H1 (cell line): ENCODE data around the gene HRH4. TPM values are rescaled to one million over a fixed set of nuclear protein-coding genes. Genes with fewer than 3 reads are reported as not detected.

ENCODE experiments used
- CTCF ChIA-PET: fragments of 300-600 bp; sonication (Branson Sonifier 250); formaldehyde crosslinking; loops from one replicate; lab custom pipeline; 2021; ENCODE audit not compliant: partially characterized antibody; lab: Charles Lee
- POLR2A ChIA-PET: fragments of 300-600 bp; sonication (Branson Sonifier 250); formaldehyde crosslinking; loops from one replicate; lab custom pipeline; 2021; ENCODE audit warnings: inconsistent platforms; ENCODE audit not compliant: partially characterized antibody; lab: Charles Lee
- DNase-seq, 2 experiments: peaks; one replicate each; pipeline versions ENCODE4 v3.0.0 to v3.0.0-alpha.2; 2010 to 2022; ENCODE audit warnings: low spot score in 2 of 2, low read depth in 1 of 2, mixed read lengths in 1 of 2
- FAIRE-seq: peaks from 2 replicates; lab custom pipeline; 2011; peaks lifted over from hg19 to GRCh38; lab: Jason Lieb, UNC
- H2AFZ ChIP-seq: 2 replicates; pipeline ENCODE4 v1.8.1; 2012; ENCODE audit warnings: low read length, inconsistent platforms
- H2AK5ac ChIP-seq: 2 replicates; pipeline ENCODE4 v1.6.1; 2013; ENCODE audit warnings: low read depth, low read length
- H2BK120ac ChIP-seq: replicated peaks from 2 replicates; pipeline ENCODE3; 2013; ENCODE audit warnings: low read depth, low read length, inconsistent platforms
- H2BK12ac ChIP-seq: 2 replicates; pipeline ENCODE4 v1.6.1; 2013; ENCODE audit warnings: low read depth, low read length
- H2BK15ac ChIP-seq: 2 replicates; pipeline ENCODE4 v1.6.1; 2013; ENCODE audit warnings: low read length
- H2BK20ac ChIP-seq: 2 replicates; pipeline ENCODE4 v1.6.1; 2013; ENCODE audit warnings: low read length
- H2BK5ac ChIP-seq: 2 replicates; pipeline ENCODE4 v1.6.1; 2013; ENCODE audit warnings: low read depth, low read length
- H3K14ac ChIP-seq: 2 replicates; pipeline ENCODE4 v1.6.1; 2013; ENCODE audit warnings: inconsistent platforms; ENCODE audit not compliant: insufficient read length
- H3K18ac ChIP-seq: 2 replicates; pipeline ENCODE4 v1.6.1; 2013; ENCODE audit warnings: low read length; ENCODE audit errors: extremely low read depth
- H3K23ac ChIP-seq: 2 replicates; pipeline ENCODE4 v1.6.1; 2013; ENCODE audit warnings: inconsistent platforms; ENCODE audit not compliant: insufficient read length
- H3K23me2 ChIP-seq: 2 replicates; pipeline ENCODE4 v1.6.1; 2013; ENCODE audit warnings: low read depth, low read length
- H3K27ac ChIP-seq: 2 replicates; pipeline ENCODE4 v1.6.1; 2011; ENCODE audit warnings: low read depth, low read length, inconsistent platforms
- H3K27me3 ChIP-seq, 4 experiments: replicated peaks in 1 of 4; 1 replicate in 1 of 4; 2 replicates in 3 of 4; pipeline versions ENCODE4 v1.6.1 to v1.8.1; 2011 to 2013; ENCODE audit warnings: low read length in 3 of 4, mild to moderate bottlenecking in 3 of 4, inconsistent platforms in 2 of 4, mixed read lengths in 2 of 4, moderate library complexity in 1 of 4; ENCODE audit not compliant: control insufficient read depth in 3 of 4, insufficient read depth in 3 of 4; ENCODE audit errors: extremely low read depth in 1 of 4
- H3K36me3 ChIP-seq, 4 experiments: 2 replicates each; pipeline versions ENCODE4 v1.6.1 to v1.8.1; 2011 to 2013; ENCODE audit warnings: mild to moderate bottlenecking in 4 of 4, low read length in 3 of 4, moderate library complexity in 2 of 4, control low read depth in 1 of 4, inconsistent platforms in 1 of 4; ENCODE audit not compliant: insufficient read depth in 4 of 4, control insufficient read depth in 2 of 4
- H3K4ac ChIP-seq: replicated peaks from 2 replicates; pipeline ENCODE3; 2013; ENCODE audit warnings: low read length, low read depth, mixed read lengths, inconsistent platforms; ENCODE audit not compliant: insufficient read length
- H3K4me1 ChIP-seq, 4 experiments: replicated peaks in 1 of 4; 1 replicate in 1 of 4; 2 replicates in 3 of 4; pipeline versions ENCODE4 v1.6.1 to v1.8.1; 2011 to 2013; ENCODE audit warnings: low read length in 3 of 4, inconsistent platforms in 2 of 4, mixed read lengths in 1 of 4; ENCODE audit not compliant: insufficient read depth in 4 of 4, control insufficient read depth in 3 of 4
- H3K4me2 ChIP-seq, 2 experiments: 2 replicates each; pipeline versions ENCODE4 v1.6.1 to v1.8.1; 2011 to 2013; ENCODE audit warnings: low read depth in 2 of 2, low read length in 2 of 2, control low read depth in 1 of 2, inconsistent platforms in 1 of 2, mild to moderate bottlenecking in 1 of 2; ENCODE audit not compliant: insufficient read depth in 1 of 2
- H3K4me3 ChIP-seq, 4 experiments: fragments of 200-600, 300-600 bp in 1 of 4; sonication (generic), shearing (Covaris generic), sonication (Bioruptor Twin) in 1 of 4; 2 replicates each; pipeline versions ENCODE4 v1.5.1 to v1.8.1; 2011 to 2016; ENCODE audit warnings: low read length in 4 of 4, low read depth in 3 of 4, control low read depth in 2 of 4, inconsistent platforms in 2 of 4, mild to moderate bottlenecking in 2 of 4, mixed read lengths in 1 of 4, moderate library complexity in 1 of 4; ENCODE audit not compliant: insufficient read depth in 2 of 4; ENCODE audit errors: extremely low read depth in 1 of 4
- H3K56ac ChIP-seq: replicated peaks from 2 replicates; pipeline ENCODE3; 2013; ENCODE audit warnings: low read depth, mild to moderate bottlenecking, mixed read lengths, low read length, inconsistent platforms; ENCODE audit not compliant: insufficient read length
- H3K79me1 ChIP-seq: 2 replicates; pipeline ENCODE4 v1.6.1; 2013; ENCODE audit warnings: low read depth, low read length, control low read depth
- H3K79me2 ChIP-seq, 2 experiments: 2 replicates each; pipeline versions ENCODE4 v1.6.1 to v1.8.1; 2012 to 2013; ENCODE audit warnings: low read length in 2 of 2, mild to moderate bottlenecking in 2 of 2, inconsistent platforms in 1 of 2; ENCODE audit not compliant: insufficient read depth in 2 of 2, control insufficient read depth in 1 of 2
- H3K9ac ChIP-seq, 4 experiments: replicated peaks in 1 of 4; 1 replicate in 1 of 4; 2 replicates in 3 of 4; pipeline versions ENCODE4 v1.6.1 to v1.8.1; 2011 to 2013; ENCODE audit warnings: low read depth in 3 of 4, low read length in 3 of 4, control low read depth in 2 of 4, mild to moderate bottlenecking in 2 of 4, moderate library complexity in 2 of 4, inconsistent platforms in 1 of 4; ENCODE audit errors: extremely low read depth in 1 of 4
- H3K9me3 ChIP-seq, 2 experiments: 2 replicates each; pipeline versions ENCODE4 v1.6.1 to v1.8.1; 2012 to 2013; ENCODE audit warnings: mild to moderate bottlenecking in 2 of 2, moderate library complexity in 2 of 2, control low read depth in 1 of 2, inconsistent platforms in 1 of 2, low read depth in 1 of 2, low read length in 1 of 2, mixed read lengths in 1 of 2; ENCODE audit not compliant: insufficient read depth in 2 of 2
- H4K20me1 ChIP-seq, 2 experiments: replicated peaks in 1 of 2; 2 replicates each; pipeline versions ENCODE3 to v1.8.1; 2011 to 2013; ENCODE audit warnings: inconsistent platforms in 2 of 2, low read length in 2 of 2, mild to moderate bottlenecking in 1 of 2; ENCODE audit not compliant: insufficient read depth in 2 of 2, control insufficient read depth in 1 of 2
- H4K5ac ChIP-seq: 2 replicates; pipeline ENCODE4 v1.6.1; 2013; ENCODE audit warnings: low read length, low read depth, mixed read lengths, inconsistent platforms; ENCODE audit not compliant: insufficient read length
- H4K8ac ChIP-seq: 2 replicates; pipeline ENCODE4 v1.8.0; 2013; ENCODE audit warnings: mild to moderate bottlenecking, moderate library complexity, low read length, inconsistent platforms; ENCODE audit not compliant: insufficient read depth; ENCODE audit errors: extremely low read depth
- H4K91ac ChIP-seq: replicated peaks from 2 replicates; pipeline ENCODE3; 2013; ENCODE audit warnings: low read length, mixed read lengths, inconsistent platforms; ENCODE audit not compliant: insufficient read length
- BCL11A ChIP-seq, 2 experiments: IDR thresholded peaks; one replicate each; pipeline ENCODE4 v1.6.1; 2011; ENCODE audit warnings: low read depth in 2 of 2, low read length in 2 of 2, mild to moderate bottlenecking in 2 of 2
- CREB1 ChIP-seq: IDR thresholded peaks from 2 replicates; pipeline ENCODE4 v1.6.1; 2012; ENCODE audit warnings: inconsistent platforms
- GTF2F1 ChIP-seq: IDR thresholded peaks from 2 replicates; pipeline ENCODE4 v1.6.1; 2012; ENCODE audit warnings: low read depth, low read length, improper control_type of control experiment, borderline replicate concordance
- SP4 ChIP-seq: IDR thresholded peaks from 2 replicates; pipeline ENCODE4 v1.6.1; 2012; ENCODE audit warnings: low read length, inconsistent platforms
- WGBS, 2 experiments: shearing (Covaris generic) in 1 of 2; methylation state at CpG; one replicate each; pipeline versions ENCODE4 v1.1.6 to v1.1.7; 2013 to 2015; ENCODE audit warnings: low lambda C conversion rate in 2 of 2, mixed read lengths in 2 of 2, inconsistent platforms in 1 of 2, low coverage in 1 of 2, missing lambda C conversion rate in 1 of 2; ENCODE audit not compliant: insufficient replicate concordance in 2 of 2, insufficient coverage in 1 of 2, insufficient read length in 1 of 2; ENCODE audit errors: extremely low coverage in 1 of 2, missing lambda C conversion rate in 1 of 2; 5-methylcytosine and 5-hydroxymethylcytosine counted together
- polyA plus RNA-seq, 7 experiments: library from polyadenylated mRNA; depleted of rRNA in 3 of 7; stranded (reverse) in 5 of 7; unstranded in 2 of 7; fragments of >200 nt in 5 of 7; fragments of 200-250 nt in 2 of 7; gene quantifications; 1 replicate in 5 of 7; 2 replicates in 1 of 7; 4 replicates in 1 of 7; pipeline versions ENCODE4 v1.2.1 to v1.2.3, GENCODE V29; 2011 to 2013; ENCODE audit warnings: missing spikeins in 2 of 7, mixed read lengths in 2 of 7
- total RNA-seq: library from RNA; stranded (reverse); fragmentation: NEBNext Ultra II Directional; extraction: Animal tissue kit (Norgen Biotek cat#: 25700); gene quantifications from 2 replicates; pipeline ENCODE4 v1.2.1, GENCODE V29; 2021

The HRH4 gene
- total and polyA plus RNA-seq, 2 of the 8 experiments (the other 6 are each of a cell fraction or from before 2014, with no cell fraction given) = 0.03 TPM; not detected in 1

DNA sequence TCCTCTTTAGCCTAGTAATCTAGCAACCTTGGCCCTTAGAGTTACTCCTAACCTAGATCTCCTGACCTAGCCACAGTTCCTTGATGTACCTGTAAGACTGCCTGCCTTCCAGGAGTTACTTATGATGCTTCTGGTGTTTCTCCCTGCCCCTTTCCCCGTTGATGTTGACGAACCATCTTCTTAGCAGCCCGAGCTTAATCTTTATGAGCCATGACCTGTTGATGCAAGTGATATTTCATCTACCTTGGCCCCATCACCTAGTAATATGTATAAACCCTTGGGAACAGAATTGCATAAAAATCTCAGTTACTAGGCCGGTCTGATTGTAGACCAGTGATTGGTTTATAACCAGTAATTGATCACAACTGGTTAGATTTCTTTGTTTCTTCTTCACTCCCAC, 31.2 kb upstream of the HRH4 start:
- H3K79me1 ChIP-seq = no peaks in the 10 kb centered on the region
- no peaks in the 10 kb centered on the region for H3K27me3 ChIP-seq
- no peak overlapping the region for H2AFZ ChIP-seq
- DNase-seq (no peak), FAIRE-seq (no peak)
- H3K23ac ChIP-seq = no peak overlapping the region
- H3K79me2 ChIP-seq = peaks cover 0 to 21% of the 10 kb centered on the region in 2 experiments; a peak in 2 of 4 replicates
- no peaks in the 10 kb centered on the region for H4K20me1 ChIP-seq
- no peak overlapping the region for H3K9ac ChIP-seq
- H2AK5ac ChIP-seq = no peak overlapping the region
- no peak overlapping the region for H3K4ac ChIP-seq
- H4K91ac ChIP-seq = no peak overlapping the region
- H3K36me3 ChIP-seq = peaks cover 0 to 33% (median 9%) of the 10 kb centered on the region in 4 experiments; a peak in 3 of 8 replicates
- H2BK15ac ChIP-seq = no peak overlapping the region
- CTCF ChIA-PET = interaction anchor here (0.7 to 1.9 kb wide), 9 partner anchors 15 to 248 kb away, joined by 3 to 10 read pairs (median 5); partner anchors contain the start of gene OSBPL1A
- H3K4me2 ChIP-seq = no peak overlapping the region
- no peak overlapping the region for H4K8ac ChIP-seq
- TF ChIP-seq CREB1 (no peak), BCL11A (IDR thresholded peaks at IDR 0.05; ENCODE audit: low read depth in 2 of 2, low read length in 2 of 2) (no peak), GTF2F1 (no peak), SP4 (no peak)
- no peak overlapping the region for H3K56ac ChIP-seq
- POLR2A ChIA-PET = interaction anchor here (1.1 kb wide), 1 partner anchor 71 kb away, joined by 3 read pairs; no protein-coding TSS in a partner anchor
- H2BK20ac ChIP-seq = no peak overlapping the region
- 95% methylated on average over 4 of the region's 4 CpGs; no CpG with 5 or more reads in 1 of the 2 experiments for WGBS, 2 experiments
- peaks cover 0 to 6% (median 1%) of the 10 kb centered on the region in 4 experiments; a peak in 2 of 7 replicates for H3K4me1 ChIP-seq
- H2BK12ac ChIP-seq = no peak overlapping the region
- no peak overlapping the region for H2BK120ac ChIP-seq
- H3K23me2 ChIP-seq = peaks cover 3% of the 10 kb centered on the region; the same call in 1 of the 2 replicates
- no peaks in the 10 kb centered on the region for H3K9me3 ChIP-seq
- H2BK5ac ChIP-seq = no peak overlapping the region
- no peak overlapping the region for H3K18ac ChIP-seq
- no peak overlapping the region for H3K4me3 ChIP-seq
- no peak overlapping the region for H3K14ac ChIP-seq
- H4K5ac ChIP-seq = no peak overlapping the region
- H3K27ac ChIP-seq = no peak overlapping the region
